ENCODE measurements around the gene COL18A1. TPM values are rescaled to one million over a fixed set of nuclear protein-coding genes. Genes with fewer than 3 reads are reported as not detected.

COL18A1 gene
- total RNA-seq, 1 experiment from 2014 or later, result 77.0 TPM

- Histone ChIP-seq H2AFZ (ENCODE audit: low read length) (no peak overlapping the region), H3K9ac (ENCODE audit: low read length) (no peak overlapping the region), H4K20me1 (ENCODE audit: low read length) (no peaks in the 10 kb centered on the region), H3K27me3 (ENCODE audit: low read length) (no peaks in the 10 kb centered on the region), H3K9me3 (ENCODE audit: low read length) (no peaks in the 10 kb centered on the region), H3K4me3 (ENCODE audit: low read length) (no peak overlapping the region), H3F3A (ENCODE audit: low read length, unreplicated experiment) (no peaks in the 10 kb centered on the region), H3K79me2 (ENCODE audit: low read length) (no peaks in the 10 kb centered on the region), H3K36me3 (ENCODE audit: low read depth, low read length) (peaks cover 2% of the 10 kb centered on the region; the same call in 1 of the 2 replicates), H3K4me1 (ENCODE audit: insufficient read depth, low read length) (no peaks in the 10 kb centered on the region), H3K27ac (ENCODE audit: low read length) (no peak overlapping the region), H3K4me2 (ENCODE audit: low read length) (no peak overlapping the region), H3K9me2 (replicated peaks; ENCODE audit: low read length) (no peaks in the 10 kb centered on the region)
- CTCF ChIA-PET, result no interaction called here
- POLR2A ChIA-PET (ENCODE audit: unreplicated experiment), result interaction anchor here (0.6 kb wide), 1 partner anchor 315 kb away, joined by 3 read pairs; no protein-coding TSS in a partner anchor
- ATAC-seq, result no peak
- intact Hi-C loops (cut with micrococcal nuclease), result no loop called here
- TF ChIP-seq EZH2phosphoT487 (IDR thresholded peaks at IDR 0.05; ENCODE audit: borderline replicate concordance, low read length) (no peak), CTCF (conservative IDR thresholded peaks at IDR 0.05; ENCODE audit: low read depth, low read length) (no peak), EZH2 (IDR thresholded peaks at IDR 0.05; ENCODE audit: low read length, unreplicated experiment) (no peak)
- no peak for DNase-seq
- no TSS peak for BruUV-seq (replicated peaks)
Measured at GRCh38 chr21:45481977-45482898, 77.3 kb downstream of the COL18A1 start.

- peaks cover 2% of the 10 kb centered on the region; the same call in 1 of the 2 replicates for H3K36me3 ChIP-seq (ENCODE audit: low read depth, low read length)
Measured at GRCh38 chr21:45482899-45483821, 78.2 kb downstream of the COL18A1 start.

More at GRCh38 chr21:45482899-45483821, 78.2 kb downstream of the COL18A1 start:
- Histone ChIP-seq H4K20me1 (ENCODE audit: low read length) (no peaks in the 10 kb centered on the region), H2AFZ (ENCODE audit: low read length) (no peak overlapping the region), H3K4me3 (ENCODE audit: low read length) (no peak overlapping the region), H3K4me2 (ENCODE audit: low read length) (no peak overlapping the region), H3K9me2 (replicated peaks; ENCODE audit: low read length) (no peaks in the 10 kb centered on the region), H3K9me3 (ENCODE audit: low read length) (no peaks in the 10 kb centered on the region), H3K4me1 (ENCODE audit: insufficient read depth, low read length) (no peaks in the 10 kb centered on the region), H3K27ac (ENCODE audit: low read length) (no peak overlapping the region), H3F3A (ENCODE audit: low read length, unreplicated experiment) (no peaks in the 10 kb centered on the region), H3K27me3 (ENCODE audit: low read length) (no peaks in the 10 kb centered on the region), H3K79me2 (ENCODE audit: low read length) (no peaks in the 10 kb centered on the region), H3K9ac (ENCODE audit: low read length) (no peak overlapping the region)
- CTCF ChIA-PET, result no interaction called here
- BruUV-seq (replicated peaks), result no TSS peak
- POLR2A ChIA-PET (ENCODE audit: unreplicated experiment), result interaction anchor here (0.6 kb wide), 1 partner anchor 316 kb away, joined by 3 read pairs; no protein-coding TSS in a partner anchor
- ATAC-seq (no peak), DNase-seq (no peak)
- intact Hi-C loops (cut with micrococcal nuclease), result no loop called here
- TF ChIP-seq CTCF (conservative IDR thresholded peaks at IDR 0.05; ENCODE audit: low read depth, low read length), result no peak
- TF ChIP-seq EZH2 (IDR thresholded peaks at IDR 0.05; ENCODE audit: low read length, unreplicated experiment), result no peak
- no peak for TF ChIP-seq EZH2phosphoT487 (IDR thresholded peaks at IDR 0.05; ENCODE audit: borderline replicate concordance, low read length)
